Heart right ventricle (tissue), 16 donors: ENCODE measurements around the gene STARD8. TPM values are rescaled to one million over a fixed set of nuclear protein-coding genes. Genes with fewer than 3 reads are reported as not detected.

Source experiments
- ATAC-seq, 8 donors: fragments of 200-7000 bp; cut with Tn5 transposase; one replicate each; pipeline ENCODE4 v1.9.1; 2020; ENCODE audit warnings: mild to moderate bottlenecking in 8 of 8, moderate library complexity in 8 of 8, moderate number of reproducible peaks in 1 of 8
- DNase-seq, 2 donors: peaks; one replicate each; pipeline ENCODE4 v3.0.0-alpha.2; 2020
- H3K27ac ChIP-seq, 10 donors: fragments of 200-600 bp; sonication (generic) in 2 of 10; one replicate each; pipeline versions ENCODE4 v1.5.0 to v1.8.0; 2020 to 2022; ENCODE audit warnings: mild to moderate bottlenecking in 3 of 10
- H3K27me3 ChIP-seq, 7 donors: fragments of 200-600 bp; one replicate each; pipeline ENCODE4 v1.8.0; 2021 to 2022; ENCODE audit warnings: mild to moderate bottlenecking in 2 of 7
- H3K36me3 ChIP-seq, 9 donors: fragments of 200-600 bp; sonication (generic) in 1 of 9; one replicate each; pipeline versions ENCODE4 v1.5.0 to v1.8.0; 2020 to 2022; ENCODE audit warnings: mild to moderate bottlenecking in 2 of 9
- H3K4me1 ChIP-seq, 9 donors: fragments of 200-600 bp; sonication (generic) in 1 of 9; one replicate each; pipeline versions ENCODE4 v1.5.0 to v1.8.0; 2020 to 2022; ENCODE audit warnings: mild to moderate bottlenecking in 4 of 9
- H3K4me3 ChIP-seq, 10 donors: fragments of 200-600 bp; sonication (generic) in 2 of 10; one replicate each; pipeline versions ENCODE4 v1.5.0 to v1.8.0; 2020 to 2022; ENCODE audit warnings: mild to moderate bottlenecking in 7 of 10, moderate library complexity in 2 of 10
- H3K9me3 ChIP-seq, 11 donors: fragments of 200-600 bp in 10 of 11; sonication (generic) in 2 of 11; one replicate each; pipeline versions ENCODE4 v1.5.0 to v1.8.0; 2013 to 2022; ENCODE audit warnings: mild to moderate bottlenecking in 2 of 11, control low read depth in 1 of 11, moderate library complexity in 1 of 11
- CTCF ChIP-seq, 9 donors: fragments of 200-600 bp; sonication (generic) in 2 of 9; IDR thresholded peaks; one replicate each; pipeline versions ENCODE4 v1.5.0 to v1.8.0; 2021 to 2022; ENCODE audit warnings: antibody characterized with exemption in 9 of 9, mild to moderate bottlenecking in 5 of 9, moderate library complexity in 1 of 9
- WGBS, 2 donors: extraction: QIAGEN DNeasy Blood & Tissue Kit; methylation state at CpG; one replicate each; pipeline ENCODE4 v1.1.7; 2013; ENCODE audit warnings: inconsistent platforms in 1 of 2; 5-methylcytosine and 5-hydroxymethylcytosine counted together
- intact Hi-C, 10 donors: fragments of 100-400 bp; cut with DNase I; formaldehyde crosslinking; loops; one replicate each; pipeline versions ENCODE4 v1.11.1 to v1.14.2; 2022
- polyA plus RNA-seq, 2 donors: library from polyadenylated mRNA; stranded (reverse); fragments of 200-250 nt; gene quantifications; one replicate each; pipeline ENCODE4 v1.2.3, GENCODE V29; 2013
- total RNA-seq, 10 donors: library from RNA; stranded (reverse); fragmentation: NEBNext Ultra II Directional in 3 of 10; extraction: Animal tissue kit (Norgen Biotek cat#: 25700) in 3 of 10; gene quantifications; one replicate each; pipeline versions ENCODE4 v1.2.1 to v1.2.4, GENCODE V29; 2021 to 2023
- donor health status: Arrhythmogenic right ventricular cardiomyopathy.
- donor health status: ischemic (EF 13 %, LVEDD 7.1; RV severe dilation, severe dysfunction).
- donor health status: healthy with polysubstance abuse.
- donor health status: DM: no; HTN: yes; CAD: no.
- donor health status: DM: no; HTN: no; CAD: no.
- donor health status: ischemic (EF 25% LVEDD 6.9; RV normal size, moderate dysfunction).
- donor health status: ischemic (EF 25% LVEDD 5.7; RV mildly dilated, moderate dysfunction).
- donor health status: healthy.
- donor health status: DM: yes; HTN: yes; CAD: no.
- donor health status: Ischemic cardiomyopathy.
- donor health status: ischemic (EF 35%, LVEDD 5.7; RV mildly dilated, moderate dysfunction).
- donor health status: nonischemic (EF 11% LVEDD 7.7; RV severe dilation, severe dysfunction).
- donor health status: DM: yes; HTN: yes; CAD: no.
- donor health status: PGD.
- donor health status: ischemic (EF 29% LVEDD 5.4; RV normal size, mild dysfunction).
- donor health status: nonischemic (EF 23%, LVEDD 6.1; RV moderate dilation, normal function).

Gene STARD8
- total and polyA plus RNA-seq, 12 donors, result 4.7 to 11.7 (median 7.6) TPM

- peaks cover 0 to 26% (median 0%) of the 10 kb centered on the region in 7 donors for H3K27me3 ChIP-seq
- no peaks in the 10 kb centered on the region for H3K36me3 ChIP-seq
- H3K27ac ChIP-seq, result no peak overlapping the region
- no peak for DNase-seq
- no peak for ATAC-seq
- 67 to 80% methylated on average over 3 of the region's 3 CpGs for WGBS, 2 donors
- H3K9me3 ChIP-seq, result no peaks in the 10 kb centered on the region
- peaks cover 0 to 45% (median 14%) of the 10 kb centered on the region in 9 donors for H3K4me1 ChIP-seq
- intact Hi-C loops, result no loop called here
- H3K4me3 ChIP-seq, result no peak overlapping the region
- no peak for TF ChIP-seq CTCF (IDR thresholded peaks at IDR 0.05)
Measured at GRCh38 chrX:68676335-68676734, 28.9 kb downstream of the STARD8 start.

GRCh38 chrX:68677998-68678397, 30.5 kb downstream of the STARD8 start:
- H3K27me3 ChIP-seq, result peaks cover 0 to 33% (median 0%) of the 10 kb centered on the region in 7 donors
- 73 to 78% methylated on average over 4 of the region's 4 CpGs for WGBS, 2 donors
- intact Hi-C loops, result no loop called here
- H3K9me3 ChIP-seq, result no peaks in the 10 kb centered on the region
- H3K27ac ChIP-seq, result no peak overlapping the region
- no peak overlapping the region for H3K4me3 ChIP-seq
- H3K4me1 ChIP-seq, result peaks cover 0 to 47% (median 19%) of the 10 kb centered on the region in 9 donors
- DNase-seq (no peak), ATAC-seq (no peak)
- no peaks in the 10 kb centered on the region for H3K36me3 ChIP-seq
- TF ChIP-seq CTCF (IDR thresholded peaks at IDR 0.05), result no peak

GRCh38 chrX:68681443-68681941, 34.0 kb downstream of the STARD8 start:
- ATAC-seq (peak in 6 of 8 donors; percentile 27 to 48 (median 40)), DNase-seq (no peak)
- no peak overlapping the region for H3K4me3 ChIP-seq
- no peaks in the 10 kb centered on the region for H3K36me3 ChIP-seq
- no peak for TF ChIP-seq CTCF (IDR thresholded peaks at IDR 0.05)
- no peaks in the 10 kb centered on the region for H3K9me3 ChIP-seq
- peak overlapping the region in 5 of 10 donors; percentile 10 to 64 (median 22) for H3K27ac ChIP-seq
- 34 to 50% methylated on average over 2 of the region's 2 CpGs for WGBS, 2 donors
- H3K27me3 ChIP-seq, result peaks cover 0 to 33% (median 0%) of the 10 kb centered on the region in 7 donors
- peaks cover 0 to 61% (median 51%) of the 10 kb centered on the region in 9 donors for H3K4me1 ChIP-seq
- intact Hi-C loops, result no loop called here

GRCh38 chrX:68682790-68683189, 35.3 kb downstream of the STARD8 start:
- peaks cover 0 to 37% (median 0%) of the 10 kb centered on the region in 7 donors for H3K27me3 ChIP-seq

More at GRCh38 chrX:68682790-68683189, 35.3 kb downstream of the STARD8 start:
- Histone ChIP-seq H3K4me3 (no peak overlapping the region), H3K36me3 (no peaks in the 10 kb centered on the region), H3K9me3 (no peaks in the 10 kb centered on the region), H3K4me1 (peaks cover 0 to 67% (median 53%) of the 10 kb centered on the region in 9 donors), H3K27ac (peak overlapping the region in 3 of 10 donors; percentile 74 to 90 (median 88))
- TF ChIP-seq CTCF (IDR thresholded peaks at IDR 0.05), result no peak
- DNase-seq, result no peak
- 85% methylated on average over 3 of the region's 3 CpGs for WGBS, 2 donors
- intact Hi-C loops, result no loop called here
- no peak for ATAC-seq
